ENCODE measurements around the gene CTNNBL1. TPM values are rescaled to one million over a fixed set of nuclear protein-coding genes. Genes with fewer than 3 reads are reported as not detected.

Gene CTNNBL1
- total and polyA plus RNA-seq, 8 donors: 14.8 to 34.9 (median 21.3) TPM

- H3K27me3 ChIP-seq: no peaks in the 10 kb centered on the region
- intact Hi-C loops (cut with DNase I): no loop called here
- WGBS, 2 donors: 84 to 86% methylated on average over 6 of the region's 6 CpGs
- peaks cover 0 to 18% (median 0%) of the 10 kb centered on the region in 3 donors for H3K36me3 ChIP-seq
- TF ChIP-seq, protein P1, sequence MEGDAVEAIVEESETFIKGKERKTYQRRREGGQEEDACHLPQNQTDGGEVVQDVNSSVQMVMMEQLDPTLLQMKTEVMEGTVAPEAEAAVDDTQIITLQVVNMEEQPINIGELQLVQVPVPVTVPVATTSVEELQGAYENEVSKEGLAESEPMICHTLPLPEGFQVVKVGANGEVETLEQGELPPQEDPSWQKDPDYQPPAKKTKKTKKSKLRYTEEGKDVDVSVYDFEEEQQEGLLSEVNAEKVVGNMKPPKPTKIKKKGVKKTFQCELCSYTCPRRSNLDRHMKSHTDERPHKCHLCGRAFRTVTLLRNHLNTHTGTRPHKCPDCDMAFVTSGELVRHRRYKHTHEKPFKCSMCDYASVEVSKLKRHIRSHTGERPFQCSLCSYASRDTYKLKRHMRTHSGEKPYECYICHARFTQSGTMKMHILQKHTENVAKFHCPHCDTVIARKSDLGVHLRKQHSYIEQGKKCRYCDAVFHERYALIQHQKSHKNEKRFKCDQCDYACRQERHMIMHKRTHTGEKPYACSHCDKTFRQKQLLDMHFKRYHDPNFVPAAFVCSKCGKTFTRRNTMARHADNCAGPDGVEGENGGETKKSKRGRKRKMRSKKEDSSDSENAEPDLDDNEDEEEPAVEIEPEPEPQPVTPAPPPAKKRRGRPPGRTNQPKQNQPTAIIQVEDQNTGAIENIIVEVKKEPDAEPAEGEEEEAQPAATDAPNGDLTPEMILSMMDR (IDR thresholded peaks at IDR 0.05): no peak
- FAIRE-seq: no peak
- ATAC-seq: no peak
- H3K9me3 ChIP-seq: no peaks in the 10 kb centered on the region
- no peaks in the 10 kb centered on the region for H3K4me1 ChIP-seq
- DNase-seq: peak in 1 of 6 donors; percentile 9
- no peak overlapping the region for H3K27ac ChIP-seq
- H3K4me3 ChIP-seq: no peak overlapping the region
Observed at GRCh38 chr20:37869334-37869861, 175.6 kb downstream of the CTNNBL1 start.

DNA sequence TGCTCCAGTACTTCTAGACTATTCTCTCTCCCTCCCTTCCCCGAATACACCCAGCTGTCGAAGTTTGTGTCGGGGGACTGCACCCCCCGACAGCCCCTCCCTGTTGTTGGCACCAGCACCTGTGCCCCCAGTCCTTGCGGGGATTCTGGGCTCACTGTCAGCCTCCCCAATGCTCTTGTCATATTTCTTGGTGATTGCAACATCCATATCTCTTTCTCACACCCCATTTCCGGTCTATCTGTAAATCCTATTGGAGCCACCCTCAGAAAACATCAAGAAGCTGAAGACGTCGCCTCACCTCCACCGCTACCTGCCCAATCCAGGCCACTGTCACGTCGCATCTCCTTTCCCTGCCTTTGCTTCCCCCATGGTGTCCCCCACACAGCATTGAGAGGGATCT lies 176.5 kb downstream of the CTNNBL1 start:
- no peaks in the 10 kb centered on the region for H3K9me3 ChIP-seq
- WGBS, 2 donors: 85 to 88% methylated on average over 11 of the region's 11 CpGs
- no peaks in the 10 kb centered on the region for H3K27me3 ChIP-seq
- H3K4me3 ChIP-seq: no peak overlapping the region
- DNase-seq (no peak), FAIRE-seq (no peak), ATAC-seq (no peak)
- TF ChIP-seq, protein P1 (IDR thresholded peaks at IDR 0.05): no peak
- H3K36me3 ChIP-seq: peaks cover 0 to 18% (median 0%) of the 10 kb centered on the region in 3 donors
- H3K4me1 ChIP-seq: no peaks in the 10 kb centered on the region
- intact Hi-C loops (cut with DNase I): no loop called here
- no peak overlapping the region for H3K27ac ChIP-seq

DNA sequence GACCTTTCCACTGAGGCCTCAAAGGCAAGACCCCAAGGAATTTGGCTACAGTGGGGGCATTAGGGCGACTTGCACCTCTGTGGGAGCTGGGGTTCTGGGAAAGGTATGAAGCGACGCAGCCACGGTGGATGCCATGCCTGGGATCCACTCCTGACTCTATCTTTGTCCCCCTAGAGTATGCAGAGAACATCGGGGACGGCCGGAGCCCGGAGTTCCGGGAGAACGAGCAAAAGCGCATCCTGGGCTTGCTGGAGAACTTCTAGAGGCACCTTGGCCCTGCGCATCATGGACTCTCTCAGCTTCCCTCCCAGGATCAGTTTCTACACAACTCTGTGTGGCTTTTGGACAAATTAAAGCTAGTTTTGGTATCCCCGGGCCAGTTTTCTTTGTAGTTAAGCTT lies 177.9 kb downstream of the CTNNBL1 start:
- Histone ChIP-seq H3K9me3 (no peaks in the 10 kb centered on the region), H3K4me1 (no peaks in the 10 kb centered on the region), H3K4me3 (no peak overlapping the region), H3K27me3 (no peaks in the 10 kb centered on the region), H3K27ac (no peak overlapping the region), H3K36me3 (peaks cover 0 to 18% (median 0%) of the 10 kb centered on the region in 3 donors)
- FAIRE-seq: no peak
- TF ChIP-seq, protein P1 (IDR thresholded peaks at IDR 0.05): no peak
- no peak for ATAC-seq
- peak in 1 of 6 donors; percentile 29 for DNase-seq
- intact Hi-C loops (cut with DNase I): no loop called here
- 95 to 96% methylated on average over 13 of the region's 13 CpGs for WGBS, 2 donors

DNA sequence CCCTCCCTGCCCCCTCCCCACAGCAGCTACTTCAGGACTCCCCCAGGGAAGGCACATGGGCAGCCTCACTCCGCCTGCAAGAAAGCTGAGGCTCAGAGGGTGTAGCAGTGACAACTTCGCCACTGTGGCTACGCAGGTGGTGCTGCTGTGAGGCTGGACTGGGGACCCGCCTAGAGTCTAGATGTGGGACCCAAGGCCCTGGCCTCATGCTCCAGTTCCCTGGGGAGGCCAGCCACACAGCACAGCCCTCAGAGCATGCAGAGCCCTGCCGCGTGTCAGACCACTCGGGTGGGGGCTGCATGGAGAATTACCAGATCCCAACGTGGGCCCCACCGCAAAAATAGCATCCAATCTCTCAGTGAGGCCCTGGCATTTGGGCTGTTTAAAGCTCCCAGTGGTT lies 178.3 kb downstream of the CTNNBL1 start:
- Histone ChIP-seq H3K4me1 (no peaks in the 10 kb centered on the region), H3K27ac (no peak overlapping the region), H3K36me3 (peaks cover 0 to 18% (median 0%) of the 10 kb centered on the region in 3 donors), H3K27me3 (no peaks in the 10 kb centered on the region), H3K4me3 (no peak overlapping the region), H3K9me3 (no peaks in the 10 kb centered on the region)
- intact Hi-C loops (cut with DNase I): no loop called here
- FAIRE-seq (no peak), DNase-seq (peak in 1 of 6 donors; percentile 27), ATAC-seq (no peak)
- TF ChIP-seq, protein P1 (IDR thresholded peaks at IDR 0.05): no peak
- 93 to 94% methylated on average over 9 of the region's 9 CpGs for WGBS, 2 donors

DNA sequence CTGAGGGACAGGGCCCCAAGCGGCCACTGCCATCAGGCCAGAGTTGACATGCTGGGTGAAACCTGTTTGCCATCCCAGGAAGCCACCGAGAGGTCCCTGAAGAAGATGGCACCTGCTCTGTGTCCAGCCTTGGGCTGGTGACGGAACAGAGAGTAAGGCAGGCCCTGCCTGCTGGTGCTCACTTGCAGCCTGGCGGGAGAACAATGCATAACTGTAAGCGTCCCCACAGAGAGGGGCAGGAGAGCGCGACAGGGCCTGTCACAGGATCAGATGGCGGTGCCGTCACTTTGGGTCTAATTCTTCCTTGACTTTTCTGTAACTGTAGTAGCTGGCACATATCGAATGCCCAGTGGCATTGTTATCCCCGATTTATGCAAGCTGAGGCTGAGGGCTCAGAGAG lies 180.1 kb downstream of the CTNNBL1 start:
- TF ChIP-seq, protein P1 (IDR thresholded peaks at IDR 0.05): no peak
- Histone ChIP-seq H3K9me3 (no peaks in the 10 kb centered on the region), H3K4me3 (no peak overlapping the region), H3K4me1 (no peaks in the 10 kb centered on the region), H3K36me3 (peaks cover 0 to 18% (median 0%) of the 10 kb centered on the region in 3 donors), H3K27ac (no peak overlapping the region), H3K27me3 (no peaks in the 10 kb centered on the region)
- 92 to 96% methylated on average over 11 of the region's 11 CpGs for WGBS, 2 donors
- FAIRE-seq (no peak), ATAC-seq (no peak), DNase-seq (peak in 1 of 6 donors; percentile 41)
- intact Hi-C loops (cut with DNase I): no loop called here
